Suprapubic skin (tissue), 3 donors: ENCODE data around the gene LCT.

Source experiments
- CTCF ChIP-seq, 2 donors: fragments of 200-600 bp in 1 of 2; fragments of 450-650 bp in 1 of 2; sonication (generic) in 1 of 2; IDR thresholded peaks; one replicate each; pipeline ENCODE4 v1.5.1; 2016 to 2019; ENCODE audit warnings: antibody characterized with exemption in 2 of 2, mild to moderate bottlenecking in 1 of 2, moderate library complexity in 1 of 2
- POLR2AphosphoS5 ChIP-seq, 3 donors: sonication (generic); formaldehyde crosslinking; IDR thresholded peaks; one replicate each; pipeline ENCODE4 v1.6.1; 2017; ENCODE audit warnings: antibody characterized with exemption in 3 of 3

GRCh38 chr2:135800513-135801460 lies 36.2 kb downstream of the LCT start:
- TF ChIP-seq CTCF (IDR thresholded peaks at IDR 0.05), result no peak
- no peak for TF ChIP-seq POLR2AphosphoS5 (IDR thresholded peaks at IDR 0.05)
